ENCODE measurements around the gene CAMSAP3.

The CAMSAP3 gene

DNA sequence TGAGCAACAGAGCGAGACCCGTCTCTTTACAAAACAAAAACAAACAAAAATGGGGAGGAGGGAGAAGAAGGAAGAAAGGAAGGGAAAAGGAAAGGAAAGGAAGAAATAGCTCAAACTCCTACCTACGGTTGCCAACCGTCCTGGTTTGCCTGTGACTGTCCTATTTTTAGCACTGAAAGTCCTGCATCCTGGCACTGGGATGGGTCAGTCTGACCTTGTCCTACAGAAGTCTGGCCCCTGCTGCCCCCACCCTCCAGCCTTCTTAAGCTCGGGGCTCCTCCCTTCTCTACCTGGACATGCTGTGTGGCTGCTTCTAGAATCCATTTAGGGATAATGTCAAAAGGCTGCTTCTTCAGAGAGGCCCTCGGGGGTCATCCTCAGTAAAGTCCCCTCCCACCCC lies 40.0 kb downstream of the CAMSAP3 start:
- H2AFZ ChIP-seq (ENCODE audit: low read length), result no peak overlapping the region
- no peak overlapping the region for H3K4me2 ChIP-seq (ENCODE audit: low read depth, low read length)
- H3K27ac ChIP-seq (ENCODE audit: low read length), result no peak overlapping the region
- TF ChIP-seq EZH2phosphoT487 (IDR thresholded peaks at IDR 0.05; ENCODE audit: low read length) (no peak), EZH2 (optimal IDR thresholded peaks at IDR 0.05; ENCODE audit: low read depth, low read length) (no peak)
- TF ChIP-seq, protein P1, sequence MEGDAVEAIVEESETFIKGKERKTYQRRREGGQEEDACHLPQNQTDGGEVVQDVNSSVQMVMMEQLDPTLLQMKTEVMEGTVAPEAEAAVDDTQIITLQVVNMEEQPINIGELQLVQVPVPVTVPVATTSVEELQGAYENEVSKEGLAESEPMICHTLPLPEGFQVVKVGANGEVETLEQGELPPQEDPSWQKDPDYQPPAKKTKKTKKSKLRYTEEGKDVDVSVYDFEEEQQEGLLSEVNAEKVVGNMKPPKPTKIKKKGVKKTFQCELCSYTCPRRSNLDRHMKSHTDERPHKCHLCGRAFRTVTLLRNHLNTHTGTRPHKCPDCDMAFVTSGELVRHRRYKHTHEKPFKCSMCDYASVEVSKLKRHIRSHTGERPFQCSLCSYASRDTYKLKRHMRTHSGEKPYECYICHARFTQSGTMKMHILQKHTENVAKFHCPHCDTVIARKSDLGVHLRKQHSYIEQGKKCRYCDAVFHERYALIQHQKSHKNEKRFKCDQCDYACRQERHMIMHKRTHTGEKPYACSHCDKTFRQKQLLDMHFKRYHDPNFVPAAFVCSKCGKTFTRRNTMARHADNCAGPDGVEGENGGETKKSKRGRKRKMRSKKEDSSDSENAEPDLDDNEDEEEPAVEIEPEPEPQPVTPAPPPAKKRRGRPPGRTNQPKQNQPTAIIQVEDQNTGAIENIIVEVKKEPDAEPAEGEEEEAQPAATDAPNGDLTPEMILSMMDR (IDR thresholded peaks at IDR 0.05; ENCODE audit: low read length), result no peak
- no peak overlapping the region for H3K9ac ChIP-seq (ENCODE audit: low read length)
- H3K4me3 ChIP-seq (ENCODE audit: low read length), result no peak overlapping the region
- H3K4me1 ChIP-seq (ENCODE audit: low read length), result peaks cover 4% of the 10 kb centered on the region
- H3K27me3 ChIP-seq (replicated peaks; ENCODE audit: insufficient read depth, low read length), result no peaks in the 10 kb centered on the region
- peaks cover 24% of the 10 kb centered on the region for H3K79me2 ChIP-seq (ENCODE audit: low read length)
- no peaks in the 10 kb centered on the region for H3K9me3 ChIP-seq (replicated peaks; ENCODE audit: insufficient read depth, low read length)
- H3F3A ChIP-seq (ENCODE audit: insufficient read depth, low read length), result no peaks in the 10 kb centered on the region
- H4K20me1 ChIP-seq (ENCODE audit: insufficient read depth, low read length), result no peaks in the 10 kb centered on the region
- H3K9me2 ChIP-seq (replicated peaks; ENCODE audit: insufficient read depth, low read length), result no peaks in the 10 kb centered on the region
- no peaks in the 10 kb centered on the region for H3K36me3 ChIP-seq (replicated peaks; ENCODE audit: insufficient read depth, low read length)
- no peak for DNase-seq

DNA sequence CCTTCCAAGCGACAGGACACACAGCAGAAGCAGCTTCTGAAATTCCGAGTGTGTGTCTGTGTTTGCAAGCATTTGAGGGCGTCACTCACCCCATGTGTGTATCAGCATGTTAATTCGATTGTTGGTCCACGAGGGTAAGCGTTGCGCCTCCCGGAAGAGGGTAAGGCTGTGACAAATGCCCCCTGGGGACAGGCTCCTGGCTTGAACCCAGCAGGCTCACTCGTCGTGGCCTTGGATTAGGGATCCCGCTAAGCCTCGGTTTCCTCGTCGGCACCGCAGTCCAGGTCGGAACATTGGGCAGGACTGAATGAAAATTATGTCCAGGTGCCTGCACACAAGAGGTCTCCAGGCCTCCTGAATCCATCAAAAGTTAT lies 40.6 kb downstream of the CAMSAP3 start:
- Histone ChIP-seq H3K27me3 (replicated peaks; ENCODE audit: insufficient read depth, low read length) (no peaks in the 10 kb centered on the region), H3K4me2 (ENCODE audit: low read depth, low read length) (peak overlapping the region; percentile 46; the same call in 1 of the 2 replicates), H3K79me2 (ENCODE audit: low read length) (peaks cover 19% of the 10 kb centered on the region), H3K9me2 (replicated peaks; ENCODE audit: insufficient read depth, low read length) (no peaks in the 10 kb centered on the region), H3K9ac (ENCODE audit: low read length) (no peak overlapping the region), H3F3A (ENCODE audit: insufficient read depth, low read length) (no peaks in the 10 kb centered on the region), H4K20me1 (ENCODE audit: insufficient read depth, low read length) (no peaks in the 10 kb centered on the region), H3K9me3 (replicated peaks; ENCODE audit: insufficient read depth, low read length) (no peaks in the 10 kb centered on the region), H3K4me1 (ENCODE audit: low read length) (peaks cover 3% of the 10 kb centered on the region), H2AFZ (ENCODE audit: low read length) (peak overlapping the region; percentile 88), H3K36me3 (replicated peaks; ENCODE audit: insufficient read depth, low read length) (no peaks in the 10 kb centered on the region), H3K4me3 (ENCODE audit: low read length) (no peak overlapping the region), H3K27ac (ENCODE audit: low read length) (no peak overlapping the region)
- no peak for DNase-seq
- TF ChIP-seq, protein P1 (IDR thresholded peaks at IDR 0.05; ENCODE audit: low read length), result no peak
- TF ChIP-seq EZH2phosphoT487 (IDR thresholded peaks at IDR 0.05; ENCODE audit: low read length), result no peak
- no peak for TF ChIP-seq EZH2 (optimal IDR thresholded peaks at IDR 0.05; ENCODE audit: low read depth, low read length)

DNA sequence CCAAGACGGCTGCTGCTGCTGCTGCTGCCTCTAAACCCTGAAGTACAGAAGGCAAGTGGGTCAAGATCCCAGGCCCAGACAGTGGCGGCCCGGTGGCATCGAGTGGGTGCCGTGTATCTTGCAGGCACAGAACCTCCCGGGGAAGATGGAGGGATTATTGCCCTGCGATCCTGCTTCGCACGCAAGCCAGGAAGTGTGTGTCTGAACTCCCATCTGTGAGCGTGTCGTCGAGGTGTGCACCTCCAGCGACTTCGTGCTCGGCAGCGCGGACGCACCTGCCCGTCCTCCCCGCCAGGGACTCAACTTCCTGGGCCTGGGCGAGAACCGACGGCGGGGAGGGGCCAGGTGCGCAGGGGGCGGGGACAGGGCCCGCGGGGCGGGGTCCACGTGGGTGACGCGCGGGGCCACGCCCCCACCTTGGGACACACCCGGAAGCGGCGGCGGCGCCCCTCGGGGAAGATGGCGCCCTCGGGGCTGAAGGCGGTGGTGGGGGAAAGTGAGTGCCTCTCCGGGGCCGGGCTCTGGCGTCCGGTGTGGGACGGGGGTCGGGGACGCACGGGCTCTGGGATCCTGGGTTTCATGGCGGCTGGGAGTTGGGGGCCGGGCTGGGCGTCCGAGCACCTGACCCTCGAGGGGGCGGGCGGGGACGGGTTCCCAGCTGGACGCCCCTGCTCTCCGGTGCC lies 41.2 kb downstream of the CAMSAP3 start, which contains the start of gene STXBP2:
STXBP2 (plus strand) TSS at position 420 of the 683 bp plus-strand sequence; CDS start at position 460, 40 bp downstream.
- H3F3A ChIP-seq (ENCODE audit: insufficient read depth, low read length), result no peaks in the 10 kb centered on the region
- peaks cover 3% of the 10 kb centered on the region for H3K4me1 ChIP-seq (ENCODE audit: low read length)

More for the DNA sequence above, 41.2 kb downstream of the CAMSAP3 start, which contains the start of gene STXBP2:
- H3K9me3 ChIP-seq (replicated peaks; ENCODE audit: insufficient read depth, low read length), result no peaks in the 10 kb centered on the region
- H3K27ac ChIP-seq (ENCODE audit: low read length), result no peak within 1 kb of the TSS
- TF ChIP-seq EZH2 (optimal IDR thresholded peaks at IDR 0.05; ENCODE audit: low read depth, low read length), result no peak
- no peak for TF ChIP-seq EZH2phosphoT487 (IDR thresholded peaks at IDR 0.05; ENCODE audit: low read length)
- TF ChIP-seq, protein P1 (IDR thresholded peaks at IDR 0.05; ENCODE audit: low read length), result peak; percentile 15; the same call in 1 of the 2 replicates
- no peaks in the 10 kb centered on the region for H4K20me1 ChIP-seq (ENCODE audit: insufficient read depth, low read length)
- peak within 1 kb of the TSS; percentile 90 for H3K4me3 ChIP-seq (ENCODE audit: low read length)
- DNase-seq, result peak; percentile 90
- H3K4me2 ChIP-seq (ENCODE audit: low read depth, low read length), result peak within 1 kb of the TSS; percentile 91
- H3K27me3 ChIP-seq (replicated peaks; ENCODE audit: insufficient read depth, low read length), result no peaks in the 10 kb centered on the region
- peak within 1 kb of the TSS; percentile 85 for H3K9ac ChIP-seq (ENCODE audit: low read length)
- H3K79me2 ChIP-seq (ENCODE audit: low read length), result peaks cover 19% of the 10 kb centered on the region
- no peaks in the 10 kb centered on the region for H3K36me3 ChIP-seq (replicated peaks; ENCODE audit: insufficient read depth, low read length)
- H3K9me2 ChIP-seq (replicated peaks; ENCODE audit: insufficient read depth, low read length), result no peaks in the 10 kb centered on the region
- H2AFZ ChIP-seq (ENCODE audit: low read length), result peak within 1 kb of the TSS; percentile 88

Data from MM.1S (cell line).